Measurements from ENCODE around the gene TLR1.

TLR1 gene

GRCh38 chr4:38785041-38785790 is 19.4 kb downstream of the TLR1 start:
- peak overlapping the region; percentile 48 for H3K4me2 ChIP-seq (ENCODE audit: low read length)
- H3K27me3 ChIP-seq (ENCODE audit: low read depth, low read length) = no peaks in the 10 kb centered on the region
- H2AFZ ChIP-seq (ENCODE audit: low read depth, low read length) = peak overlapping the region; percentile 56; the same call in 1 of the 2 replicates
- H3K9ac ChIP-seq (ENCODE audit: low read length) = peak overlapping the region; percentile 56; the same call in 1 of the 2 replicates
- peak overlapping the region; percentile 93 for H3K27ac ChIP-seq (ENCODE audit: low read length)
- H3K79me2 ChIP-seq (ENCODE audit: low read length) = peaks cover 23% of the 10 kb centered on the region
- no peak overlapping the region for H3K4me3 ChIP-seq (ENCODE audit: low read length)
- TF ChIP-seq CTCF (IDR thresholded peaks at IDR 0.05; ENCODE audit: low read depth, low read length) = no peak
- no peak for TF ChIP-seq EZH2phosphoT487 (IDR thresholded peaks at IDR 0.05; ENCODE audit: low read depth)
- H3K9me3 ChIP-seq (ENCODE audit: insufficient read depth, low read length) = peaks cover 17% of the 10 kb centered on the region
- H3K4me1 ChIP-seq (ENCODE audit: low read length) = peaks cover 52% of the 10 kb centered on the region
- H3K36me3 ChIP-seq (replicated peaks; ENCODE audit: low read depth, low read length) = peaks cover 32% of the 10 kb centered on the region
- H4K20me1 ChIP-seq (ENCODE audit: insufficient read depth, low read length) = no peaks in the 10 kb centered on the region

GRCh38 chr4:38784141-38784540 is 20.4 kb downstream of the TLR1 start:
- Histone ChIP-seq H3K4me1 (ENCODE audit: low read length) (peaks cover 58% of the 10 kb centered on the region), H3K9ac (ENCODE audit: low read length) (no peak overlapping the region), H2AFZ (ENCODE audit: low read depth, low read length) (no peak overlapping the region), H3K9me3 (ENCODE audit: insufficient read depth, low read length) (peaks cover 17% of the 10 kb centered on the region), H3K4me3 (ENCODE audit: low read length) (no peak overlapping the region), H4K20me1 (ENCODE audit: insufficient read depth, low read length) (no peaks in the 10 kb centered on the region), H3K36me3 (replicated peaks; ENCODE audit: low read depth, low read length) (peaks cover 33% of the 10 kb centered on the region), H3K27ac (ENCODE audit: low read length) (no peak overlapping the region), H3K27me3 (ENCODE audit: low read depth, low read length) (no peaks in the 10 kb centered on the region), H3K4me2 (ENCODE audit: low read length) (no peak overlapping the region), H3K79me2 (ENCODE audit: low read length) (peaks cover 34% of the 10 kb centered on the region)
- TF ChIP-seq CTCF (IDR thresholded peaks at IDR 0.05; ENCODE audit: low read depth, low read length) (no peak), EZH2phosphoT487 (IDR thresholded peaks at IDR 0.05; ENCODE audit: low read depth) (no peak)

GRCh38 chr4:38783109-38783460 is 21.5 kb downstream of the TLR1 start:
- H3K36me3 ChIP-seq (replicated peaks; ENCODE audit: low read depth, low read length) = peaks cover 40% of the 10 kb centered on the region
- H3K4me1 ChIP-seq (ENCODE audit: low read length) = peaks cover 58% of the 10 kb centered on the region
- 0 out of 2 replicates have a peak overlapping the region, but pooled peaks have one; percentile 1 for H3K27ac ChIP-seq (ENCODE audit: low read length)
- no peak overlapping the region for H3K4me2 ChIP-seq (ENCODE audit: low read length)
- H3K4me3 ChIP-seq (ENCODE audit: low read length) = no peak overlapping the region
- H3K9me3 ChIP-seq (ENCODE audit: insufficient read depth, low read length) = peaks cover 24% of the 10 kb centered on the region
- peaks cover 43% of the 10 kb centered on the region for H3K79me2 ChIP-seq (ENCODE audit: low read length)
- H2AFZ ChIP-seq (ENCODE audit: low read depth, low read length) = no peak overlapping the region
- H3K9ac ChIP-seq (ENCODE audit: low read length) = no peak overlapping the region
- no peaks in the 10 kb centered on the region for H4K20me1 ChIP-seq (ENCODE audit: insufficient read depth, low read length)
- no peak for TF ChIP-seq EZH2phosphoT487 (IDR thresholded peaks at IDR 0.05; ENCODE audit: low read depth)
- TF ChIP-seq CTCF (IDR thresholded peaks at IDR 0.05; ENCODE audit: low read depth, low read length) = no peak
- no peaks in the 10 kb centered on the region for H3K27me3 ChIP-seq (ENCODE audit: low read depth, low read length)

GRCh38 chr4:38782452-38783108 is 22.0 kb downstream of the TLR1 start, which contains the start of gene TLR10:
Gene TLR10, minus strand, starts transcription at chr4:38782990. Its CDS starts 7,400 bp downstream, at chr4:38775590.
- H3K27ac ChIP-seq (ENCODE audit: low read length) = peak within 1 kb of the TSS; percentile 95
- peaks cover 24% of the 10 kb centered on the region for H3K9me3 ChIP-seq (ENCODE audit: insufficient read depth, low read length)
- no peaks in the 10 kb centered on the region for H4K20me1 ChIP-seq (ENCODE audit: insufficient read depth, low read length)
- H2AFZ ChIP-seq (ENCODE audit: low read depth, low read length) = peak within 1 kb of the TSS; percentile 43
- peak within 1 kb of the TSS; percentile 79 for H3K4me3 ChIP-seq (ENCODE audit: low read length)
- H3K27me3 ChIP-seq (ENCODE audit: low read depth, low read length) = no peaks in the 10 kb centered on the region
- H3K4me2 ChIP-seq (ENCODE audit: low read length) = peak within 1 kb of the TSS; percentile 93
- peaks cover 40% of the 10 kb centered on the region for H3K36me3 ChIP-seq (replicated peaks; ENCODE audit: low read depth, low read length)
- H3K9ac ChIP-seq (ENCODE audit: low read length) = peak within 1 kb of the TSS; percentile 92
- peaks cover 48% of the 10 kb centered on the region for H3K79me2 ChIP-seq (ENCODE audit: low read length)
- no peak for TF ChIP-seq EZH2phosphoT487 (IDR thresholded peaks at IDR 0.05; ENCODE audit: low read depth)
- TF ChIP-seq CTCF (IDR thresholded peaks at IDR 0.05; ENCODE audit: low read depth, low read length) = peak; percentile 54
- peaks cover 53% of the 10 kb centered on the region for H3K4me1 ChIP-seq (ENCODE audit: low read length)
